Measurements from ENCODE around the gene HIVEP1. TPM values are rescaled to one million over a fixed set of nuclear protein-coding genes. Genes with fewer than 3 reads are reported as not detected.
A peak's percentile ranks its signal among the peaks of the same experiment; 100 is the strongest.

Gene HIVEP1
- total RNA-seq, 2 donors from 2014 or later, result 16.1 to 18.8 TPM

GRCh38 chr6:12001706-12002435 is 10.2 kb upstream of the HIVEP1 start:
- Histone ChIP-seq H3K27ac (peak overlapping the region in 1 of 2 donors; percentile 77), H3K9me3 (no peaks in the 10 kb centered on the region), H3K36me3 (no peaks in the 10 kb centered on the region), H3K27me3 (no peaks in the 10 kb centered on the region), H3K4me3 (no peak overlapping the region), H3K4me1 (peaks cover 0 to 20% of the 10 kb centered on the region in 2 donors)
- no peak for DNase-seq (ENCODE audit: low spot score)
- TF ChIP-seq, protein P1, sequence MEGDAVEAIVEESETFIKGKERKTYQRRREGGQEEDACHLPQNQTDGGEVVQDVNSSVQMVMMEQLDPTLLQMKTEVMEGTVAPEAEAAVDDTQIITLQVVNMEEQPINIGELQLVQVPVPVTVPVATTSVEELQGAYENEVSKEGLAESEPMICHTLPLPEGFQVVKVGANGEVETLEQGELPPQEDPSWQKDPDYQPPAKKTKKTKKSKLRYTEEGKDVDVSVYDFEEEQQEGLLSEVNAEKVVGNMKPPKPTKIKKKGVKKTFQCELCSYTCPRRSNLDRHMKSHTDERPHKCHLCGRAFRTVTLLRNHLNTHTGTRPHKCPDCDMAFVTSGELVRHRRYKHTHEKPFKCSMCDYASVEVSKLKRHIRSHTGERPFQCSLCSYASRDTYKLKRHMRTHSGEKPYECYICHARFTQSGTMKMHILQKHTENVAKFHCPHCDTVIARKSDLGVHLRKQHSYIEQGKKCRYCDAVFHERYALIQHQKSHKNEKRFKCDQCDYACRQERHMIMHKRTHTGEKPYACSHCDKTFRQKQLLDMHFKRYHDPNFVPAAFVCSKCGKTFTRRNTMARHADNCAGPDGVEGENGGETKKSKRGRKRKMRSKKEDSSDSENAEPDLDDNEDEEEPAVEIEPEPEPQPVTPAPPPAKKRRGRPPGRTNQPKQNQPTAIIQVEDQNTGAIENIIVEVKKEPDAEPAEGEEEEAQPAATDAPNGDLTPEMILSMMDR (IDR thresholded peaks at IDR 0.05), result no peak

DNA sequence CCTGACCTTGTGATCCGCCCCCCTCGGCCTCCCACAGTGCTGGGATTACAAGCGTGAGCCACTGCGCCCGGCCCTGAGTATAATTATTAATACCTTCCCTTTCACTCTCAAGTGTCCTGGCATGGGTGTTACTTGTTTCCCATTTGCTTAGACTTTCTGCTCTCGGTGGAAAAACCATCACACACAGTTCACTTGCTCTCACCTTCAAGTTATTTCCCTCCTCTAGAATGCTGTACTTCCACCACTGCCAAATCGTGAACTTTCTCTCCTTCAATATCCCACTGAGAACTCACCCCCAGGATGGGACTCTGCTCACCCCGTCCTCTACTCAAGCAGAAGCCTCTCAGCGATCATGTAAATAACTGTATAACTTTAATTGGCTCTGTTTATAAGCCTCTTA is 4.6 kb upstream of the HIVEP1 start:
- Histone ChIP-seq H3K27ac (peak overlapping the region; percentile 95 to 96), H3K27me3 (no peaks in the 10 kb centered on the region), H3K36me3 (no peaks in the 10 kb centered on the region), H3K4me1 (peaks cover 0 to 23% of the 10 kb centered on the region in 2 donors), H3K9me3 (no peaks in the 10 kb centered on the region), H3K4me3 (no peak overlapping the region)
- DNase-seq (ENCODE audit: low spot score), result no peak
- TF ChIP-seq, protein P1 (IDR thresholded peaks at IDR 0.05), result no peak

GRCh38 chr6:12007887-12008286 is 4.2 kb upstream of the HIVEP1 start:
- H3K4me1 ChIP-seq, result peaks cover 0 to 23% of the 10 kb centered on the region in 2 donors
- H3K27ac ChIP-seq, result peak overlapping the region; percentile 95 to 96
- TF ChIP-seq, protein P1 (IDR thresholded peaks at IDR 0.05), result no peak
- H3K36me3 ChIP-seq, result no peaks in the 10 kb centered on the region
- H3K27me3 ChIP-seq, result no peaks in the 10 kb centered on the region
- no peaks in the 10 kb centered on the region for H3K9me3 ChIP-seq
- peak overlapping the region; percentile 58 to 86 for H3K4me3 ChIP-seq
- no peak for DNase-seq (ENCODE audit: low spot score)

DNA sequence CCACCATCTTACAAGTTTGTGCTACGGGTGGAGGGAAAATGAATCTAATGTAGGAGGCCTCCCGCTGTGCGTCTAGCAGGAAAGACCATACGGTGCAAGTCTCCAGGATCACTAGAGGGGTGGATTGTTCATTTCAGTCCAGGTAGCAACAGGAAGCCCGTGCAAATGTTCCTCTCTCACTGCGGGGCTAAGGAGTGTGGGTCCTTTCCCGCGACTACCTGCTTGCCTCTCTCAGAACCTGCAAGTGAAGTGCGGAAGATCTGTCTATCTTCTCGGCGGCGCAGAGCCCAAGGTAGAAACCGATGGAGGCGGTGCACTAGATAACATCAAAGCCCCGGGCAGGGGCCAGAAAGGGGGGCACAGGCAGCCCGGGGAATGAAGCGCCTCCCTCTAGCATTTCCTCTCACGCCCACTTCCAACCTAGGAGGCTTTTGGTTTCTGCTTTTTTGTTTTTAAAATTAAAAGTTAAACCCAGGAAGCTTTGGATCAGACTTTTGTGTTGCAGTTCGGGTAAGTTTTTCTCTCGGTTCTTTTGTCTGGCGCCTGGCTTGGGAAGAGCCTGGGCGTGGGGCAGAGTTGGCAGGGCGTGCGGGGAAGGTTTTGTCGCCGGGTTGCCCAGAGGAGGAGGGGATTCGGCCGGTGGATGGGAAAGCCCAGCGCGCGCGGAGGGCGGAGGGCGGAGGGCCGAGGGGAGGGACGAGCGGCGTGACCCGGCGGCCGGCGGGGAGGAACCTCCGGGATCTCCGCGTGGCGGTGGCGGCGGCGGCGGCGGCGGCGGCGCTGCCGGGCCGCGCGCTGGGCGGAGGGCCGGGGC is 3.5 kb upstream of the HIVEP1 start:
- H3K4me3 ChIP-seq, result peak overlapping the region; percentile 58 to 86
- H3K36me3 ChIP-seq, result no peaks in the 10 kb centered on the region
- H3K9me3 ChIP-seq, result no peaks in the 10 kb centered on the region
- H3K4me1 ChIP-seq, result peaks cover 0 to 29% of the 10 kb centered on the region in 2 donors
- H3K27ac ChIP-seq, result peak overlapping the region; percentile 95 to 96
- DNase-seq (ENCODE audit: low spot score), result peak; percentile 81
- TF ChIP-seq, protein P1 (IDR thresholded peaks at IDR 0.05), result no peak
- no peaks in the 10 kb centered on the region for H3K27me3 ChIP-seq

GRCh38 chr6:12009180-12009685 is 2.9 kb upstream of the HIVEP1 start:
- TF ChIP-seq, protein P1 (IDR thresholded peaks at IDR 0.05), result no peak
- Histone ChIP-seq H3K4me1 (peaks cover 0 to 35% of the 10 kb centered on the region in 2 donors), H3K4me3 (peak overlapping the region; percentile 46 to 86)

More at GRCh38 chr6:12009180-12009685, 2.9 kb upstream of the HIVEP1 start:
- Histone ChIP-seq H3K9me3 (no peaks in the 10 kb centered on the region), H3K36me3 (no peaks in the 10 kb centered on the region), H3K27me3 (no peaks in the 10 kb centered on the region), H3K27ac (peak overlapping the region; percentile 95 to 96)
- no peak for DNase-seq (ENCODE audit: low spot score)
